K562 (cell line): ENCODE results near the gene ADD3.

Experiments
- POLR2A ChIP-seq: fragments of 450-650 bp; conservative IDR thresholded peaks from 2 replicates; pipeline ENCODE4 v1.6.1; 2016
- POLR2AphosphoS5 ChIP-seq: IDR thresholded peaks from 2 replicates; pipeline ENCODE4 v1.6.1; 2011; ENCODE audit warnings: mild to moderate bottlenecking, low read depth, low read length, moderate library complexity; ENCODE audit not compliant: control insufficient read depth, insufficient read depth
- TAF1 ChIP-seq: IDR thresholded peaks from 2 replicates; pipeline ENCODE4 v1.6.1; 2011; ENCODE audit warnings: mild to moderate bottlenecking, low read length, moderate library complexity; ENCODE audit not compliant: insufficient read depth, control insufficient read depth, severe bottlenecking; ENCODE audit errors: extremely low read depth
- ZKSCAN8 ChIP-seq: fragments of 200-800 bp; sonication (Bioruptor generic); IDR thresholded peaks from 2 replicates; pipeline ENCODE4 v1.6.1; 2016; ENCODE audit warnings: missing genetic modification characterization, missing compliant biosample characterization
- TF ChIP-seq, protein P1 (sequence below): fragments of 200-800 bp; sonication (Bioruptor generic); IDR thresholded peaks from 2 replicates; pipeline ENCODE4 v1.6.1; 2017; ENCODE audit warnings: missing genetic modification characterization, missing compliant biosample characterization
- TF ChIP-seq, protein P2 (sequence below): fragments of 450-650 bp; IDR thresholded peaks from 2 replicates; pipeline ENCODE4 v1.6.1; 2016; ENCODE audit warnings: antibody characterized with exemption
- TF ChIP-seq, protein P3 (sequence below): conservative IDR thresholded peaks from 2 replicates; pipeline ENCODE4 v1.6.1; 2011; ENCODE audit warnings: low read depth, mild to moderate bottlenecking, low read length; ENCODE audit not compliant: control insufficient read depth

DNA sequence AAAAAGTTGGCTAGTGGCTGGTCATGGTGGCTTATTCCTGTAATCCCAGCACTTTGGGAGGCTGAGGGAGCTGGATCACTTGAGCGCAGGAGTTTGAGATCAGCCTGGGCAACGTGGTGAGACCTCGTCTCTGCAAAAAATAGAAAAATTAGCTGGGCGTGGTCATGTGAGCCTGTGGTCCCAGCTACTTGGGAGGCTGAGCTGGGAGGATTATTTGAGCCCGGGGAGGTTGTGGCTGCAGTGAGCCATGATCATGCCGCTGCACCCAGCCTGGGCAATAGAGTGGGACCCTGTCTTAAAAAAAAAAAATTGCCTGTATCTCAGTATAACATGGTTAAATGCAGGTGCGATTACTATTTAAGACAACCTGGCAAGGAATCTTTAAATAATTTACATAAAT, 61.0 kb downstream of the ADD3 start:
- TF ChIP-seq ZKSCAN8 (no peak), POLR2A (no peak), TAF1 (no peak), POLR2AphosphoS5 (no peak)
- TF ChIP-seq, protein P1, sequence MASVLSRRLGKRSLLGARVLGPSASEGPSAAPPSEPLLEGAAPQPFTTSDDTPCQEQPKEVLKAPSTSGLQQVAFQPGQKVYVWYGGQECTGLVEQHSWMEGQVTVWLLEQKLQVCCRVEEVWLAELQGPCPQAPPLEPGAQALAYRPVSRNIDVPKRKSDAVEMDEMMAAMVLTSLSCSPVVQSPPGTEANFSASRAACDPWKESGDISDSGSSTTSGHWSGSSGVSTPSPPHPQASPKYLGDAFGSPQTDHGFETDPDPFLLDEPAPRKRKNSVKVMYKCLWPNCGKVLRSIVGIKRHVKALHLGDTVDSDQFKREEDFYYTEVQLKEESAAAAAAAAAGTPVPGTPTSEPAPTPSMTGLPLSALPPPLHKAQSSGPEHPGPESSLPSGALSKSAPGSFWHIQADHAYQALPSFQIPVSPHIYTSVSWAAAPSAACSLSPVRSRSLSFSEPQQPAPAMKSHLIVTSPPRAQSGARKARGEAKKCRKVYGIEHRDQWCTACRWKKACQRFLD (CRISPR knock-in tag), result no peak
- TF ChIP-seq, protein P2, sequence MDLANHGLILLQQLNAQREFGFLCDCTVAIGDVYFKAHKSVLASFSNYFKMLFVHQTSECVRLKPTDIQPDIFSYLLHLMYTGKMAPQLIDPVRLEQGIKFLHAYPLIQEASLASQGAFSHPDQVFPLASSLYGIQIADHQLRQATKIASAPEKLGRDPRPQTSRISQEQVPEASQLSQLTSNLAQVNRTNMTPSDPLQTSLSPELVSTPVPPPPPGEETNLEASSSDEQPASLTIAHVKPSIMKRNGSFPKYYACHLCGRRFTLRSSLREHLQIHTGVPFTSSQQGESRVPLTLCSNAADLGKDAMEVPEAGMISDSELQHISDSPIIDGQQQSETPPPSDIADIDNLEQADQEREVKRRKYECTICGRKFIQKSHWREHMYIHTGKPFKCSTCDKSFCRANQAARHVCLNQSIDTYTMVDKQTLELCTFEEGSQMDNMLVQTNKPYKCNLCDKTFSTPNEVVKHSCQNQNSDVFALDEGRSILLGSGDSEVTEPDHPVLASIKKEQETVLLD, result no peak
- TF ChIP-seq, protein P3, sequence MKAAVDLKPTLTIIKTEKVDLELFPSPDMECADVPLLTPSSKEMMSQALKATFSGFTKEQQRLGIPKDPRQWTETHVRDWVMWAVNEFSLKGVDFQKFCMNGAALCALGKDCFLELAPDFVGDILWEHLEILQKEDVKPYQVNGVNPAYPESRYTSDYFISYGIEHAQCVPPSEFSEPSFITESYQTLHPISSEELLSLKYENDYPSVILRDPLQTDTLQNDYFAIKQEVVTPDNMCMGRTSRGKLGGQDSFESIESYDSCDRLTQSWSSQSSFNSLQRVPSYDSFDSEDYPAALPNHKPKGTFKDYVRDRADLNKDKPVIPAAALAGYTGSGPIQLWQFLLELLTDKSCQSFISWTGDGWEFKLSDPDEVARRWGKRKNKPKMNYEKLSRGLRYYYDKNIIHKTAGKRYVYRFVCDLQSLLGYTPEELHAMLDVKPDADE, result no peak
